Astrocyte (in vitro differentiated cells and primary cell): ENCODE measurements around the gene NPL. TPM values are rescaled to one million over a fixed set of nuclear protein-coding genes. Genes with fewer than 3 reads are reported as not detected.

ENCODE experiments used
- DNase-seq: peaks from one replicate; pipeline ENCODE4 v3.0.0-alpha.2; 2010; ENCODE audit warnings: low read depth
- FAIRE-seq: peaks from 2 replicates; lab custom pipeline; 2011; peaks lifted over from hg19 to GRCh38; lab: Jason Lieb, UNC
- H2AFZ ChIP-seq: 2 replicates; pipeline ENCODE4 v1.6.0; 2012; ENCODE audit warnings: low read depth, low read length, inconsistent platforms
- H3K27ac ChIP-seq: 2 replicates; pipeline ENCODE4 v1.5.1; 2011; ENCODE audit warnings: low read depth, low read length, inconsistent platforms
- H3K27me3 ChIP-seq: 2 replicates; pipeline ENCODE4 v1.6.0; 2011; ENCODE audit warnings: low read length, inconsistent platforms; ENCODE audit not compliant: insufficient read depth
- H3K36me3 ChIP-seq: 2 replicates; pipeline ENCODE4 v1.5.1; 2011; ENCODE audit warnings: low read length, inconsistent platforms; ENCODE audit not compliant: insufficient read depth
- H3K4me1 ChIP-seq: 2 replicates; pipeline ENCODE4 v1.5.1; 2011; ENCODE audit warnings: low read length, inconsistent platforms; ENCODE audit not compliant: insufficient read depth
- H3K4me2 ChIP-seq: 2 replicates; pipeline ENCODE4 v1.6.0; 2012; ENCODE audit warnings: low read length, inconsistent platforms
- H3K4me3 ChIP-seq: 2 replicates; pipeline ENCODE4 v1.5.1; 2011; ENCODE audit warnings: low read depth, mild to moderate bottlenecking, low read length, inconsistent platforms; ENCODE audit not compliant: insufficient read depth
- H3K79me2 ChIP-seq: 2 replicates; pipeline ENCODE4 v1.6.0; 2012; ENCODE audit warnings: mild to moderate bottlenecking, low read length, inconsistent platforms; ENCODE audit not compliant: insufficient read depth
- H3K9ac ChIP-seq: 2 replicates; pipeline ENCODE4 v1.6.0; 2012; ENCODE audit warnings: mild to moderate bottlenecking, low read length, inconsistent platforms
- H3K9me3 ChIP-seq: 2 replicates; pipeline ENCODE4 v1.5.1; 2012; ENCODE audit warnings: low read depth, mild to moderate bottlenecking, low read length, inconsistent platforms; ENCODE audit not compliant: insufficient read depth
- H4K20me1 ChIP-seq: 2 replicates; pipeline ENCODE4 v1.6.0; 2012; ENCODE audit warnings: low read length, inconsistent platforms; ENCODE audit not compliant: insufficient read depth
- H3K27ac Mint-ChIP-seq: one replicate; pipeline ENCODE4 v1.8.0; 2021; ENCODE audit warnings: mild to moderate bottlenecking, mixed read lengths; ENCODE audit not compliant: unreplicated experiment
- H3K27me3 Mint-ChIP-seq: one replicate; pipeline ENCODE4 v1.8.0; 2021; ENCODE audit warnings: low read depth, mixed read lengths; ENCODE audit not compliant: unreplicated experiment
- H3K36me3 Mint-ChIP-seq: one replicate; pipeline ENCODE4 v1.8.0; 2021; ENCODE audit warnings: low read depth, mixed read lengths; ENCODE audit not compliant: unreplicated experiment
- H3K4me1 Mint-ChIP-seq: one replicate; pipeline ENCODE4 v1.8.0; 2021; ENCODE audit warnings: low read depth, mixed read lengths; ENCODE audit not compliant: unreplicated experiment
- H3K4me3 Mint-ChIP-seq: one replicate; pipeline ENCODE4 v1.8.0; 2021; ENCODE audit warnings: mild to moderate bottlenecking, moderate library complexity, mixed read lengths; ENCODE audit not compliant: unreplicated experiment
- H3K9me3 Mint-ChIP-seq: one replicate; pipeline ENCODE4 v1.8.0; 2021; ENCODE audit warnings: mild to moderate bottlenecking, mixed read lengths; ENCODE audit not compliant: unreplicated experiment
- CTCF ChIP-seq: IDR thresholded peaks from 2 replicates; pipeline ENCODE4 v1.5.1; 2011; ENCODE audit warnings: low read depth, mild to moderate bottlenecking, inconsistent platforms, low read length, moderate library complexity; ENCODE audit not compliant: insufficient read depth
- EZH2 ChIP-seq: IDR thresholded peaks from 2 replicates; pipeline ENCODE4 v1.6.1; 2012; ENCODE audit warnings: mild to moderate bottlenecking, low read length, inconsistent platforms; ENCODE audit not compliant: insufficient read depth
- total RNA-seq: library from RNA; stranded (reverse); gene quantifications from 2 replicates; pipeline ENCODE4 v1.2.1, GENCODE V29; 2021

NPL gene
- total RNA-seq, 1 donor from 2014 or later: 3.3 TPM

GRCh38 chr1:182835806-182836205 is 46.2 kb downstream of the NPL start:
- no peaks in the 10 kb centered on the region for H3K9me3 Mint-ChIP-seq
- H3K4me1 ChIP-seq: peaks cover 4% of the 10 kb centered on the region
- H3K27ac ChIP-seq: no peak overlapping the region
- H3K27me3 ChIP-seq: no peaks in the 10 kb centered on the region
- no peak overlapping the region for H3K27ac Mint-ChIP-seq
- peaks cover 4% of the 10 kb centered on the region for H3K4me1 Mint-ChIP-seq
- TF ChIP-seq CTCF (no peak), EZH2 (no peak)
- peaks cover 13% of the 10 kb centered on the region for H4K20me1 ChIP-seq
- no peaks in the 10 kb centered on the region for H3K9me3 ChIP-seq
- H3K27me3 Mint-ChIP-seq: no peaks in the 10 kb centered on the region
- peaks cover 3% of the 10 kb centered on the region for H3K36me3 Mint-ChIP-seq
- H3K9ac ChIP-seq: no peak overlapping the region
- H3K4me2 ChIP-seq: no peak overlapping the region
- no peak overlapping the region for H3K4me3 Mint-ChIP-seq
- peaks cover 16% of the 10 kb centered on the region for H3K79me2 ChIP-seq
- FAIRE-seq (no peak), DNase-seq (no peak)
- H3K36me3 ChIP-seq: no peaks in the 10 kb centered on the region
- no peak overlapping the region for H2AFZ ChIP-seq
- no peak overlapping the region for H3K4me3 ChIP-seq

GRCh38 chr1:182839209-182840066 is 49.9 kb downstream of the NPL start, which contains the start of gene DHX9:
DHX9 (plus strand) TSS chr1:182839347; CDS start chr1:182842567, 3,220 bp downstream.
- H3K9me3 ChIP-seq: no peaks in the 10 kb centered on the region
- peak within 1 kb of the TSS; percentile 87 for H2AFZ ChIP-seq
- H3K4me3 ChIP-seq: peak within 1 kb of the TSS; percentile 99
- H3K4me2 ChIP-seq: peak within 1 kb of the TSS; percentile 96
- Mint-ChIP-seq H3K9me3 (no peaks in the 10 kb centered on the region), H3K27me3 (no peaks in the 10 kb centered on the region), H3K4me1 (peaks cover 7% of the 10 kb centered on the region), H3K4me3 (peak within 1 kb of the TSS; percentile 95), H3K36me3 (peaks cover 4% of the 10 kb centered on the region), H3K27ac (peak within 1 kb of the TSS; percentile 88)
- DNase-seq (peak; percentile 66), FAIRE-seq (no peak)
- peak within 1 kb of the TSS; percentile 92 for H3K9ac ChIP-seq
- peak within 1 kb of the TSS; percentile 97 for H3K27ac ChIP-seq
- TF ChIP-seq EZH2: no peak
- no peak for TF ChIP-seq CTCF
- peaks cover 49% of the 10 kb centered on the region for H4K20me1 ChIP-seq
- peaks cover 18% of the 10 kb centered on the region for H3K4me1 ChIP-seq
- no peaks in the 10 kb centered on the region for H3K27me3 ChIP-seq
- H3K36me3 ChIP-seq: peaks cover 11% of the 10 kb centered on the region
- peaks cover 52% of the 10 kb centered on the region for H3K79me2 ChIP-seq
